GM19238 (cell line): ENCODE data around the gene NOB1.
"Not testable (repeated sequence)": the region's sequence is repeated elsewhere in the genome, so short reads cannot be mapped to it uniquely, and the experiment has no call there.

Experiments
- DNase-seq: peaks from one replicate; pipeline ENCODE4 v3.0.0; 2011; ENCODE audit warnings: low spot score; ENCODE audit not compliant: insufficient read length

Gene NOB1

GRCh38 chr16:69754469-69755310 is at the start of gene NOB1:
Gene NOB1 (minus strand): TSS chr16:69754926. CDS start chr16:69754910, 16 bp downstream.
- DNase-seq = peak; percentile 90

GRCh38 chr16:69804297-69804696 is 49.6 kb upstream of the NOB1 start:
- no peak for DNase-seq

- no peak for DNase-seq
Observed at GRCh38 chr16:69799611-69800031, 44.9 kb upstream of the NOB1 start.

DNA sequence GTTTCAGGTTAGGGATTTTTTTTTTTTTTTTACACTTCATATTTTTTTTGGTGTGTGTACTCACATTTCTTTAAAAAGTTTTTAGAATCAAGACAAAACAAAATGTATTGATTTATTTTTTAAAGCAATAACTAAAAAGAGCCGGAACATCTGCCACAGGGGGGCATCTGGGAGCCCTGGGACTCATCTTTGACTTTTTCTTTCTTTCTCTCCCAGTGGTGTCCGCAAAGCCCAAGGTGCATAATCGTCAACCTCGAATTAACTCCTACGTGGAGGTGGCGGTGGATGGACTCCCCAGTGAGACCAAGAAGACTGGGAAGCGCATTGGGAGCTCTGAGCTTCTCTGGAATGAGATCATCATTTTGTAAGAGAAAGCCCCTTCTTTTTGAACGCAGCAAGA is 43.7 kb upstream of the NOB1 start:
- no peak for DNase-seq

GRCh38 chr16:69796285-69797118 is 41.8 kb upstream of the NOB1 start:
- peak; percentile 26 for DNase-seq

DNA sequence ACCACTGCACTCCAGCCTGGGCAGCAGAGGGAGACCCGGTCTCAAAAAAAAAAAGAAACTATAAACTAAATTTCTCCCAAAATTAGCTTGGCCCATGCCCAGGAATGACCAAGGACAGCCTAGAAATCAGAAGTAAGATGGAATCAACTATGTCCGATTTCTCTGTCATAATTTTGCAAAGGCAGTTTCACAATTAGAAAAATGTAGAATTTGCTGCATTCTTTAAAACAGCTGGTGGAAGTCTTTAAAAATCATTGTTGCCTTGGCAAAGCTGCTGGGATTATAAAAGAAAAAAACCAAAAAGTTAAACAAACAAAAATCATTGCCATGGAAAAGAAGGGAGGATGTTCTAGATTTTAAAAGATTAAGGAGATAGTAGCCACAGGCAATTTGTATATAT is 39.8 kb upstream of the NOB1 start:
- DNase-seq = no peak

GRCh38 chr16:69793526-69793925 is 38.8 kb upstream of the NOB1 start:
- DNase-seq = no peak

DNA sequence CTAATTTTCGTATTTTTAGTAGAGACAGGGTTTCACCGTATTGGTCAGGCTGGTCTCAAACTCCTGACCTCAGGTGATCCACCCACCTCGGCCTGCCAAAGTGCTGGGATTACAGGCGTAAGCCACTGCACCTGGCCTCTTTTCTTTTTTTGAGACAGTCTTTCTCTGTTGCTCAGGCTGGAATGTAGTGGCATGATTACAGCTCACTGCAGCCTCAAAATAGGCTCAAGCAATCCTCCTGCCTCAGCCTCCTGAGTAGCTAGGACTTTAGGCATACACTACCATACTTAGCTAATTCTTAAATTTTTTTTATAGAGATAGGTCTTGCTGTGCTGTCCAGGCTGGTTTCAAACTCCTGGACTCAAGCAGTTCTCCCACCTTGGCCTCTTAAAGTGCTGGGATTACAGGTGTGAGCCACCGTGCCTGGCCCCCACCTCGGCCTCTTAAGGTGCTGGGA is 36.7 kb upstream of the NOB1 start:
- not testable (repeated sequence) for DNase-seq

GRCh38 chr16:69787883-69788282 is 33.2 kb upstream of the NOB1 start:
- no peak for DNase-seq

GRCh38 chr16:69784586-69784985 is 29.9 kb upstream of the NOB1 start:
- no peak for DNase-seq

GRCh38 chr16:69781118-69781517 is 26.4 kb upstream of the NOB1 start:
- no peak for DNase-seq

DNA sequence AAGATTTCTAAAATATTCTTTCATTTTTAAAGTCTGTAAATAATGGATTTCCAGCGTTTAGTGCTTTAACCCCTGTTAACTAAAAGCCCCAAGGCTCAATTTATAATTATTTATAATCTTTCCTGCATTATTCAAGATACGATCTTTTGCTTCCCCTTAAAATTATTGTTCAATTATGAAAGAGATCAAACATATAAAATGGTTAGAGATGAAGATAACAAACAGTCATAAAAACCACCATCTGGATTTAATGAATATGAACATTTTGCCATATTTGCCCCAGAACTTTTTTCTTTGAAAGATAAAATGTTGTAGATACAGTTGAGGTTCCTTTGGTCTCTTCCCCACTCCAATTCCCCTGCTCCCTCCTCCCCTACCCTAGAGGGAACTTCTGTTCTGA is 25.0 kb upstream of the NOB1 start:
- DNase-seq = no peak

DNA sequence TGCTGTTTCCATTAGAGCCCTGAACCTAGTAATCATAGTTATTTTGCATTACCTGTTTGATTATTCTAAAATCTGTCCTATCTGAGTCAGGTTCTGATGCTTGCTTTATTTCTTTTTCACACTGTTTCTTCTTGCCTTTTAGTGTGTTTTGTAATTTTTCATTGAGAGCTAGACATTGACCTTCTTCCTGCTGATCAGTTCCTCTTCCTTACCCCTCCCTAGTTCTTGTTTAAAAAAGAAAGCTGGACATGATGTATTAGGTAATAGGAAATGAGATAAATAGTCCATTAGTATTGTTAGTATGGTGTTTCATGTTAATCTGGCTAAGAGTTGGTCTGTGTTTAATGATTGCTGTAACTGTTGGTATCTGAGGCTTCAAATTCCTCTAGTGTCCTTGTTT is 20.8 kb upstream of the NOB1 start:
- DNase-seq = no peak

- peak; percentile 13 for DNase-seq
Observed at GRCh38 chr16:69773260-69773947, 18.7 kb upstream of the NOB1 start.

- no peak for DNase-seq
Observed at GRCh38 chr16:69771651-69771967, 16.9 kb upstream of the NOB1 start.

- DNase-seq = no peak
Observed at GRCh38 chr16:69769404-69769803, 14.7 kb upstream of the NOB1 start.

GRCh38 chr16:69768666-69769065 is 13.9 kb upstream of the NOB1 start:
- DNase-seq = no peak

- no peak for DNase-seq
Observed at GRCh38 chr16:69767459-69768229, 12.9 kb upstream of the NOB1 start.

- DNase-seq = no peak
Observed at GRCh38 chr16:69763599-69763942, 8.8 kb upstream of the NOB1 start.

- DNase-seq = no peak
Observed at GRCh38 chr16:69762814-69763598, 8.3 kb upstream of the NOB1 start.
